GM19467 (cell line): ENCODE measurements around the gene ULBP2.
A peak's percentile ranks its signal among the peaks of the same experiment; 100 is the strongest.
"Not testable (repeated sequence)": the region's sequence is repeated elsewhere in the genome, so short reads cannot be mapped to it uniquely, and the experiment has no call there.

ENCODE experiments used
- ATAC-seq: cut with Tn5 transposase; IDR thresholded peaks from one replicate; pipeline ENCODE4 v1.9.1; 2021; ENCODE audit warnings: mild to moderate bottlenecking, moderate library complexity; ENCODE audit not compliant: unreplicated experiment

The ULBP2 gene

GRCh38 chr6:149948616-149949015, 6.8 kb downstream of the ULBP2 start:
- ATAC-seq, result no peak

GRCh38 chr6:149950423-149950822, 8.6 kb downstream of the ULBP2 start:
- no peak for ATAC-seq

DNA sequence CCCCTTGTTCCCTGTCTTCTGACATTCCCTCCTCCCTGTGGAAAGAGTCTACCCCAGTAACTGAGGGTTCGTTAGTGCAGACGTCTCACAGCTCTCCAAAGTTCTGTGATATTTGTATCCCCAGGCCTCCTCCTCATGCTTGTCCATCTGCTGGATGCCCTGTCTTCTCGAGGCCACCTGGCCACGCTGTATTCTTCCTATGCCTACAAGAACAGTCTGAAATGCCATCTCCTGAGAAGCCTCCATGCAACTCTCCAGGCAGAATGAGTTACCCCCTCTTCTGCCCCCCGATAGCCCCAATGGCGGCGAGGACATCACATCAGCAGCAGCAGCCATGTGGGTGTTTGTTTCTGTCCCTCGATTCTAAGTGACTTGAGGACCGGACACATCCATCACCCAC, 9.3 kb downstream of the ULBP2 start:
- ATAC-seq, result no peak

DNA sequence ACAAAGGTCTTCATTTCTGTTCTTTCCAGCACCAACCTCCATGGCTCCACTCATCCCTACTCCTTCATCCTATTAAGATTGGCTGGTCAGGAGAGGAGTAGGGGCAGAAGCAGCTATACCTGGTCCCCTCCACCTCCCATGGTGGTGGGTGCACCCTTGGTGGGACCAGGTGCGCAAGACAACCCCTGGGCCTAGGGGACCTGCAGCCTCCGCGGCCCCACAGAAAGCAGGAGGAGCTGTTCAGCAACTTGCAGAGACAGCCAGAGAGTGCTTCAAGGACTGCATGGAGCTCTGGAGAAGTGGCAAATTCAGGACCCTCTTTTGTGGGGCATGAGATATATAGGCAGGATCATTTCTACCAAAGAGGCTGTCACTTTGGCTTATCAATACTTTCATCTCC, 9.8 kb downstream of the ULBP2 start:
- ATAC-seq, result no peak

- not testable (repeated sequence) for ATAC-seq
Measured at GRCh38 chr6:149953390-149953789, 11.6 kb downstream of the ULBP2 start.

DNA sequence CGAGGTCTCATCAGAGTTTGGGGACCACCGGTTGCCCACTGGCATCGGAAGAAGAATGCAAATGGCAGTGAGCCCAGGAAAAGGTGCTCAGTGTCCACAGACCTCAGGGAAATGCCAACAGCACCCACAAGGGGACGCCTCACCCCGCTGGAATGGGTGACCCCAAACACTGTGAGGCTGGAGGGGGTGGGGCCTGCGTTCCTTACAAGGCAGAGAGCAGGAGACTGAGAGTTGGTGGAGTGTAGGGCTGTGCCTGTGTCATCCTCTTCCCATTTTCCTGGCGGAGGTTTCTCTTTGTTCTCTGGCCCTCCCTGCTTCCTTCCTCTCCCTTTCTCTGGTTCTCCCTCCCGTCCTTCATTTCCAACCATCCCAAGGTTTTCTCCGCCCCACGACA, 12.1 kb downstream of the ULBP2 start:
- not testable (repeated sequence) for ATAC-seq

GRCh38 chr6:149954328-149954983, 12.6 kb downstream of the ULBP2 start:
- ATAC-seq, result not testable (repeated sequence)

- not testable (repeated sequence) for ATAC-seq
Measured at GRCh38 chr6:149954984-149955653, 13.3 kb downstream of the ULBP2 start.

DNA sequence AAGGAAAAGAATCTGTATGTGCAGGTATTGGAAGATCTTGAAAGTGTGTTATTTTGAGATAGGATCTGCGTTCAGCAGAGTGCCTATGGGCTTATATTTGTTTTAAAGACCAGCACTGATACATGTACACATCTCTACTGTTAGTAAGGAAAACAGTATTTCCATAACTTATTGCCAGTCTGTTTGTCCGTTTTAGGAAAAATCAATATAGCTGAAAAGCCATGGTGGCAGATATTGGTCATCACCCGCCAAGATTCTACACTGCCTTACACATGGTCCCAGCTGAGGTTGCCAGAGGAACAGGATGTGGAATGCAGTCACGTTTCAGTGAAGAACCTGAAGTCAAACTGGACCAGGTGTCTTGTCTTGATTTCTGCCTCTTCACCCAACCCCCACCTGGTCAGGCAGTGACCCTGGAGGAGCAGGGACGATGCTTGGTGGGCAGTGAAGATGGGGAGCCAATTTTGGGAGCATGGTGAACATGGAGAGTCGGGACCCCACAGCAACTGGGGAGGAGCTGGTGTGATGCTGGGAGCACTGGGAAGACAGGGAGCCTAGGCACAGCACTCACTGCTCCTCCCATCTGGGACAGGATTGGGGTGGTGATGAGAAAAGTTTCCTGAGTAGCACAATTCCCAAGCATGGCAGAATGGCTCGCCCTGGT, 14.0 kb downstream of the ULBP2 start:
- ATAC-seq, result not testable (repeated sequence)

- ATAC-seq, result not testable (repeated sequence)
Measured at GRCh38 chr6:149958124-149958523, 16.3 kb downstream of the ULBP2 start.

DNA sequence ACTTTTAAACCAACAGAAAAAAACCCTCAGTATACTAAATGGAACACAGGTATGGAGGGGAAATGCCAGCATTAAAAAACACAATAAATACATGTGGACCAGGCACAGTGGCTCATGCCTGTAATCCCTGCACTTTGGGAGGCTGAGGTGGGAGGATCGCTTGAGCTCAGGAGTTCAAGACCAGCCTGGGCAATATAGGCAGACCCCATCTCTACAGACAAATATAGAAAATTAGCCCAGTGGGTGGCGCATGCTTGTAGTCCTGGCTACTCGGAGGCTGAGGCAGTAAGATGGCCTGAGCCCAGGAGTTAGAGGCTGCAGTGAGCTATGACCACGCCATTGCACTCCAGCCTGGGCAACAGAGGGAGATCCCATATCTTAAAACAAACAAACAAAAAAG, 18.0 kb downstream of the ULBP2 start:
- ATAC-seq, result not testable (repeated sequence)

- no peak for ATAC-seq
Measured at GRCh38 chr6:149960488-149960887, 18.7 kb downstream of the ULBP2 start.

- ATAC-seq, result no peak
Measured at GRCh38 chr6:149961728-149962425, 20.1 kb downstream of the ULBP2 start.

DNA sequence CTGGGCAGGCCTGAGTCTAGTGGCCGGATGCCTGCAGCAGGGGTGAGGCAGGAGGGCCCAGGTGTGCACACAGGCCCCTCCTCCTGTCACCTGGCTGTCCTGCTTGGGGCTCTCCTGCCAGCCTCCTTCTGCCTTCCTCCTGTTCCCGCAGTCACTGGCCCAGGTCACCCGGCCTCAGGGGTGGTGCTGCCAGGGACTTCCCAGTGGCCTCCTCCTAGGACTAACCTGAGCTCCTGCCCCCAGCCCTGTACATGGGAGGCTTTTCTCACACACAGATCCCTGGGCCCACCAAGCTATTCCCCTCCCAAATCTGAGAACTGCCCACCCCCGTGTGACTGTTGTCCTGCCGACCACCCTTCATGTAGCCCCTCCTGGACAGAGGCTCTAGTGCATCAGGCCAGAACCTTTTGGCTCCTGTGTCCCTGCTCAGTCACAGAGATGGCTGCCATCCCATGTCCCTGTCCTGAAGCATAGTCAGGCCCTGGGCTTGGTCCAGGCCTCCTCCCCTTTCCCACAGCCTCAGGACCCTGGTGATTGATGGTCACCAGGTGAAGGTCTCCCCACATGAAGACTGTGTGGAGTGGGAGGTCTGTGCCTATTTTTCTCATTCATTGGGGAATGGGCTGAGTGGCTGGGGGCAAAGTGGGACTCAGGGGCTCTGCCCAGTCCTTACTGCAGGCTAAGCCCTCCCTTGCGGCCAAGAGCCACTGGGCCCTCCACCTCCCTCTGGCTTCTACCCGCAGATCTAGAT, 20.8 kb downstream of the ULBP2 start:
- no peak for ATAC-seq

DNA sequence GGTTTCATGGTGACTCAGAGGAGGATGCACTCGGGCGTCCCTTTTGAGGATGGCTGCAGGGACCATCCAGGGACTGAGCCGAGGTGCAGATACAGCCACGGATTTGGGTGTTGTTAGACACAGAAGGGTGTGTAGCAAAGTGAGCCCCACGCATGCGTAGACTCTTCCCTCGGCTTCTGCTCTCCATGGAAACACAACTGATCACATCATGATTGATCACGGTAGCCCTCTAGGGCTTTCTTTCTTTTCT, 21.3 kb downstream of the ULBP2 start:
- ATAC-seq, result no peak

GRCh38 chr6:149963462-149964307, 21.9 kb downstream of the ULBP2 start, which contains the start of gene ULBP1:
ULBP1 (plus strand) TSS chr6:149963943; CDS start chr6:149964050, 107 bp downstream.
- peak; percentile 73 for ATAC-seq

GRCh38 chr6:149964308-149965193, 22.7 kb downstream of the ULBP2 start:
- no peak for ATAC-seq

DNA sequence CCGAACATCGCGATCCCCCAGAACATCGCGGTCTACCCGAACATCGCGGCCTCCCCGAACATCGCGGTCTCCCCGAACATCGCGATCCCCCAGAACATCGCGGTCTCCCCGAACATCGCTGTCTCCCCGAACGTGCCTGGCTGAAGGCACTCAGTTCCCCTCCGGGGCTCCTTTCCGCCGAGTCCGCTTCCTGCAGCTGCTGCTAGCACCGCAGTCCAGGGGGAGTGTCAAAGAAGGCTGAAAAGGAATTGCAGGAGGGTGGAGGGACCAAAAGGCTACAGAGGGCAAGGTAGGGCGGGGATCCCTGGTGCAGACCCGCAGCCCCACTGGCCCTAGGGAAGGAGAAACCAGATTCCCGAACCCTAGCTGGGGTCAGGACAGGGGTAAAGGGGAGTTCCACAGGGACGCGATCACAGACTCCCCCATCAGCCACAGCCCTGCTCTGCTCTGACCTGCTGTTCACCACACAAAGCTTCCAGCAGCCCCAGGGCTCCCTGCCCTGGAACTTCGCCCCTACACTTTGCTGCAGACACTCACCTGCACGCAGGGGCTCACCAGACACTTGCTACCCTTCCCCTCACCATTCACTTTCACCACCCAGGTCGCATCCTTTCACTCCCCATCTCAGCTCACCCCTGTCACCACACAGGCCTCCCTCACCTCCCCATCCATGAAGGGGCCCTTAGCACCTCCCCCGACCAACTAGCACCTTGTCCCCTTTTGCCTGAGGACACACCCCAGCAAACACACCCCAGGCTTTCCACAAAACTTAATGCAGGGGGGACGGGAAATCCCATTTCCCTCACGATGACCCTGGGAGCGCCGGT, 23.6 kb downstream of the ULBP2 start:
- ATAC-seq, result no peak
